BJ (cell line): ENCODE data around the gene CCNL2. TPM values are rescaled to one million over a fixed set of nuclear protein-coding genes. Genes with fewer than 3 reads are reported as not detected.

ENCODE experiments used
- CTCF ChIA-PET: fragments of 350-600 bp; formaldehyde crosslinking; extraction: SDS; loops from one replicate; lab custom pipeline; 2021; ENCODE audit warnings: antibody characterized with exemption, inconsistent platforms; lab: Yijun Ruan, JAX
- POLR2A ChIA-PET: fragments of 300-600 bp; sonication (Branson Sonifier 250); formaldehyde crosslinking; extraction: SDS; loops from one replicate; lab custom pipeline; 2021; ENCODE audit warnings: antibody characterized with exemption; lab: Charles Lee
- DNase-seq: peaks from one replicate; pipeline ENCODE4 v3.0.0-alpha.2; 2011; ENCODE audit warnings: low read depth
- H3K27me3 ChIP-seq: 2 replicates; pipeline ENCODE4 v1.6.0; 2011; ENCODE audit warnings: low read length; ENCODE audit not compliant: control insufficient read depth, insufficient read depth
- H3K36me3 ChIP-seq: 2 replicates; pipeline ENCODE4 v1.5.1; 2011; ENCODE audit warnings: low read length; ENCODE audit not compliant: control insufficient read depth, insufficient read depth
- H3K4me3 ChIP-seq: 2 replicates; pipeline ENCODE4 v1.5.1; 2011; ENCODE audit warnings: low read depth, mild to moderate bottlenecking, control low read depth, low read length
- polyA plus RNA-seq: library from polyadenylated mRNA; depleted of rRNA; stranded (reverse); fragments of >200 nt; gene quantifications from 2 replicates; pipeline ENCODE4 v1.2.3, GENCODE V29; 2011
- TF ChIP-seq, protein P1 (sequence below): IDR thresholded peaks from 2 replicates; pipeline ENCODE4 v1.5.1; 2011; ENCODE audit warnings: low read depth, mild to moderate bottlenecking, control low read depth, inconsistent platforms, low read length, moderate library complexity; ENCODE audit not compliant: insufficient read depth

Gene CCNL2
- polyA plus RNA-seq, 1 experiment, result 175 TPM

DNA sequence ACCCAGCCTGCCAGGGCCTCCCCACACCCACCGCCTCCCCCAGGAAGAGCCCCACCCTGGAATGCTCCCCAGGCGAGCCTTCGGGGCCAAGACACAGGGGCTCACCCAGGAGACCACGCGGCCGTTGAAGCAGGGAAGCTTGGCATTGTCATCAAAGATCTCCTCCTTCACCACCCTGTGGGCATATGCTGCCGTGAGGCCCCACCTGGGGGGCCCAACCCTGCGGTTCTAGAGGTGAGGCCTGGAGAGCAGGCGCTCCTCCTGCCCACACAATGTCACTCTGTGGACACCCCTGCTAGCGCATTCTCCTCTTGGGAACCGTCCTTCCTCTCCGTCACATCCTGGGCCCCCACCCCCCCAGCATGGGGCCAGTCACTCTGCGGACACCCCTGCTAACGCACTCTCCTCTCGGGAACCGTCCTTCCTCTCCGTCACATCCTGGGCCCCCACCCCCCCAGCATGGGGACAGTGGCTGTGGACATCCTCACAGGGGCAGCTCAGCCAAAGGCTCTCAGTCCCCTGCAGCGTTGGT, 56.5 kb downstream of the CCNL2 start:
- Histone ChIP-seq H3K27me3 (no peaks in the 10 kb centered on the region), H3K4me3 (no peak overlapping the region), H3K36me3 (peaks cover 28% of the 10 kb centered on the region)
- POLR2A ChIA-PET, result no interaction called here
- CTCF ChIA-PET, result interaction anchor here (3.3 kb wide), 1 partner anchor 29 kb away, joined by 21 read pairs; no protein-coding TSS in a partner anchor
- no peak for DNase-seq
- TF ChIP-seq, protein P1, sequence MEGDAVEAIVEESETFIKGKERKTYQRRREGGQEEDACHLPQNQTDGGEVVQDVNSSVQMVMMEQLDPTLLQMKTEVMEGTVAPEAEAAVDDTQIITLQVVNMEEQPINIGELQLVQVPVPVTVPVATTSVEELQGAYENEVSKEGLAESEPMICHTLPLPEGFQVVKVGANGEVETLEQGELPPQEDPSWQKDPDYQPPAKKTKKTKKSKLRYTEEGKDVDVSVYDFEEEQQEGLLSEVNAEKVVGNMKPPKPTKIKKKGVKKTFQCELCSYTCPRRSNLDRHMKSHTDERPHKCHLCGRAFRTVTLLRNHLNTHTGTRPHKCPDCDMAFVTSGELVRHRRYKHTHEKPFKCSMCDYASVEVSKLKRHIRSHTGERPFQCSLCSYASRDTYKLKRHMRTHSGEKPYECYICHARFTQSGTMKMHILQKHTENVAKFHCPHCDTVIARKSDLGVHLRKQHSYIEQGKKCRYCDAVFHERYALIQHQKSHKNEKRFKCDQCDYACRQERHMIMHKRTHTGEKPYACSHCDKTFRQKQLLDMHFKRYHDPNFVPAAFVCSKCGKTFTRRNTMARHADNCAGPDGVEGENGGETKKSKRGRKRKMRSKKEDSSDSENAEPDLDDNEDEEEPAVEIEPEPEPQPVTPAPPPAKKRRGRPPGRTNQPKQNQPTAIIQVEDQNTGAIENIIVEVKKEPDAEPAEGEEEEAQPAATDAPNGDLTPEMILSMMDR, result no peak

DNA sequence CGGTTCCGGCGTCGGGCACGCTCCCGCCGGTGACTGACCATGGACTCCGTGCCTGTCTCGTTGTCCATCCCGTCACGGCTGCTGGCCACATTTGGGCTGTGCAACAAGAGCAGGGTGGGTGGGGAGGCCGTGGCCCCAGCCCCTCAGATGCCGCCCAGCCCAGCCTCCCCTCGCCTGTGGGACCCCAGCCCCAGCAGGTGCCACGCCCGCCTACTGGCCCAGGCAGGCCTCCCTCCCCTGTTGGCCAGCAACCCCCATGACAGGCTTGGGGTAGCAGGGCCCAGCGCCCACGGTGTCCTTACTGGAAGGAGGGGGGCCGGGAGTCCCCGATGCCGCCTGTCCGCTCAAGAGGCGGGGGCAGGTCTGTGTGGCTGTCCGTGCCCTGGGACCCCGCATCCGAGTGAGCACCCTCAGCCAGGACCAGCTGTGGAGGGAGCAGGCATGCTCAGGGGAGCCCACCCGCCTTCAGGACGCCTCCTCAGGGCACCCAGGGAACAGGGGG, 57.0 kb downstream of the CCNL2 start:
- no peak overlapping the region for H3K4me3 ChIP-seq
- POLR2A ChIA-PET, result no interaction called here
- CTCF ChIA-PET, result interaction anchor here (0.7 kb wide), 1 partner anchor 29 kb away, joined by 3 read pairs; no protein-coding TSS in a partner anchor

DNA sequence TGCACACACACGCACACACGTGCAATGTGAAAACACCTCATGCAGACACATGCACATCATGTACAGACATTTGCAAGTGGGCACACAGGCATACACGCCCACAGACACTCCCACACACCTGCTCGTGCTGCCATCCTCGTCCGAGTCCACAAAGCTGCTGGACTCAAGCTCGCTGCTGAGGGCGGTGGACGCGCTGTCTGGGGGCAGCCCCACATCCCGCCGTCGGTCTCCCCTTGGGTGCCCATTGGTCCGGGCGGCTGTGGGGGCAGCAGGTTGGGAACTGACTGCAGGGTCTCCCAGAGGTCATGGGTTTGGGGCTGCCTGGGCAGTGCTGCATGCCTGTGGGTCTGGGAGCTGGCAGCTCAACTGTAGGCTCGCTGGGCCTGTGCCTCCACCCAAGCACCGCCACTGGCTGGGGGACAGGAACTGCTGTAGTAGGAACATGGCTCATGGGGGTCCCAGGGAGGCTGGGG, 57.5 kb downstream of the CCNL2 start:
- DNase-seq, result no peak
- ChIA-PET CTCF (interaction anchor here (0.7 kb wide), 1 partner anchor 30 kb away, joined by 3 read pairs; no protein-coding TSS in a partner anchor), POLR2A (no interaction called here)
- H3K27me3 ChIP-seq, result no peaks in the 10 kb centered on the region
- H3K4me3 ChIP-seq, result no peak overlapping the region
- TF ChIP-seq, protein P1, result no peak
- H3K36me3 ChIP-seq, result peaks cover 29% of the 10 kb centered on the region

More for the DNA sequence above, 57.0 kb downstream of the CCNL2 start:
- no peak for DNase-seq
- TF ChIP-seq, protein P1, result no peak
- Histone ChIP-seq H3K27me3 (no peaks in the 10 kb centered on the region), H3K36me3 (peaks cover 29% of the 10 kb centered on the region)

DNA sequence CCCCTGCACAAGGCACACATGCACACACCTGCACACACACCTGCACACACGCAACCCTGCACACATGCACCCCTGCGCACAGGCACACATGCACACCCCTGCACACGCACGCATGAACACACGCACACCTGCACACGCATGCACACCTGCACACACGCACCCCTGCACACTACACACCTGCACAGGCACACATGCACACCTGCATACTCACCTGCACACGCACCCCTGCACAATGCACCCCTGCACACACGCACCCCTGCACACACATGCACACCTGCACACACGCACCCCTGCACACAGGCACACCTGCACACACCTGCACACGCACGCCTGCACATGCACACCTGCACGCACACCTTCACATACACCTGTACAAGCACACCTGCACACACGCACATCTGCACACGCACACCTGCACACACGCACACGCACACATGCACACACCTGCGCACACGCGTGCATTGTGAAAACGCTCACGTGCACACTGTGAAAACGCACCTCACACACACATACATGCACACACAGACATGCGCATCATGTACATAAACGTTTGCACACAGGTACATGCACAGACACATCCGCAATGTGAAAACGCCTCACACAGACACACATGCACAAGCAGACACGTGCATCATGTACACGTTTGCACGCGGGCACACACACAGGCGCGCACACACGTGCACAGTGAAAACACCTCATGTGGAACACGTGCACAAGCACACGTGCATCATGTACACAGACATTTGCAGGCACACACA, 58.2 kb downstream of the CCNL2 start:
- TF ChIP-seq, protein P1, result no peak
- H3K27me3 ChIP-seq, result no peaks in the 10 kb centered on the region
- H3K4me3 ChIP-seq, result no peak overlapping the region
- no peak for DNase-seq
- ChIA-PET POLR2A (no interaction called here), CTCF (interaction anchor here (0.7 kb wide), 1 partner anchor 30 kb away, joined by 3 read pairs; no protein-coding TSS in a partner anchor)
- H3K36me3 ChIP-seq, result peaks cover 31% of the 10 kb centered on the region

DNA sequence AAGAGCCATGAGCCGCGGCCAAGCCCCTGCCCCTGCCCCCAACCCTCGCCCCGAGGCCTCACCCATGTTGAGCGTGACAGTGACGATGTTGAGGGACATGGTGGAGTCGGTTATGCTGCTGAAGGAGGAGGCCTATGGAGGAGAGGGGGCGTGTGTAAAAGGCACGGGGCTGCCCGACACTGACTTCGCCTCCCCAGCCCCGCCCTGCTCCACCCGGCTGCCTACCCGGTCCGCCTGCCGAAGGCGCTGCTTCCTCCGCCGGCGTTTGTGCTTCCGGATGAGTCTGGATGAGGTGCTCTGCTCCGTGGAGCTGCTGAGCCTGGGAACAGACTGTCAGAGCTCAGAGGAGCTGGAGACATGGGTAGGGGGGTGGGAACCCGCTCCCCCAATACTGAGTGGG, 59.0 kb downstream of the CCNL2 start:
- Histone ChIP-seq H3K4me3 (no peak overlapping the region), H3K27me3 (no peaks in the 10 kb centered on the region), H3K36me3 (peaks cover 31% of the 10 kb centered on the region)
- ChIA-PET POLR2A (no interaction called here), CTCF (no interaction called here)
- TF ChIP-seq, protein P1, result no peak
- DNase-seq, result no peak
